Measurements from ENCODE around the gene AIFM3.

- TF ChIP-seq EZH2 (IDR thresholded peaks at IDR 0.05) (no peak), POLR2AphosphoS5 (IDR thresholded peaks at IDR 0.05; ENCODE audit: borderline replicate concordance, low read depth, low read length) (no peak)
These were observed 9.3 kb downstream of the AIFM3 start for GRCh38 chr22:20976291-20976877.
